GM19438 (cell line): ENCODE results near the gene YJEFN3.

Experiments
- ATAC-seq: cut with Tn5 transposase; IDR thresholded peaks from one replicate; pipeline ENCODE4 v1.9.1; 2021; ENCODE audit warnings: low read depth; ENCODE audit not compliant: unreplicated experiment

Gene YJEFN3

GRCh38 chr19:19515642-19516519, 12.8 kb upstream of the YJEFN3 start, which contains the start of gene NDUFA13:
NDUFA13 (plus strand) TSS chr19:19516225; CDS start chr19:19516239, 14 bp downstream.
- peak; percentile 78 for ATAC-seq

GRCh38 chr19:19517235-19517619, 11.5 kb upstream of the YJEFN3 start:
- no peak for ATAC-seq

- no peak for ATAC-seq
Observed at GRCh38 chr19:19520989-19521388, 7.7 kb upstream of the YJEFN3 start.

GRCh38 chr19:19523177-19523576, 5.5 kb upstream of the YJEFN3 start:
- no peak for ATAC-seq

GRCh38 chr19:19524053-19524452, 4.7 kb upstream of the YJEFN3 start:
- no peak for ATAC-seq

GRCh38 chr19:19525611-19526380, 2.9 kb upstream of the YJEFN3 start:
- ATAC-seq, result no peak

- ATAC-seq, result no peak
Observed at GRCh38 chr19:19526581-19527370, 1.9 kb upstream of the YJEFN3 start.

GRCh38 chr19:19527371-19527656, 1.4 kb upstream of the YJEFN3 start:
- ATAC-seq, result no peak

GRCh38 chr19:19527674-19528625, 761 bp upstream of the YJEFN3 start:
- ATAC-seq, result no peak

- no peak for ATAC-seq
Observed at GRCh38 chr19:19529783-19530422, 1.2 kb downstream of the YJEFN3 start.

- no peak for ATAC-seq
Observed at GRCh38 chr19:19530423-19530804, 1.7 kb downstream of the YJEFN3 start.

- ATAC-seq, result no peak
Observed at GRCh38 chr19:19530889-19531288, 2.2 kb downstream of the YJEFN3 start.

GRCh38 chr19:19531951-19532805, 3.5 kb downstream of the YJEFN3 start:
- no peak for ATAC-seq

GRCh38 chr19:19532806-19533701, 4.3 kb downstream of the YJEFN3 start:
- no peak for ATAC-seq

GRCh38 chr19:19533841-19534240, 5.1 kb downstream of the YJEFN3 start:
- ATAC-seq, result no peak

- ATAC-seq, result no peak
Observed at GRCh38 chr19:19534556-19535265, 6.0 kb downstream of the YJEFN3 start.
